Measurements from ENCODE around the gene TRIM62.

GRCh38 chr1:33155877-33156538 is 25.8 kb downstream of the TRIM62 start:
- TF ChIP-seq EZH2 (IDR thresholded peaks at IDR 0.05; ENCODE audit: low read depth) (no peak), CTCF (conservative IDR thresholded peaks at IDR 0.05) (no peak)

Data from PC-9 (cell line).